Measurements from ENCODE around the gene MSMP. TPM values are rescaled to one million over a fixed set of nuclear protein-coding genes. Genes with fewer than 3 reads are reported as not detected.
A peak's percentile ranks its signal among the peaks of the same experiment; 100 is the strongest.

The MSMP gene
- total RNA-seq (1 to 10 TPM in 1 of 2 experiments, under 1 TPM in 1; 0.88 to 1.7 TPM), polyA plus RNA-seq (1 to 10 TPM in 1 of 3 donors, not detected in 2; 1.3 TPM), total RNA-seq (0 to 0.30 (median 0.04) reads per million in 6 experiments)

- peaks cover 0 to 32% (median 10%) of the 10 kb centered on the region in 3 donors for H3K36me3 Mint-ChIP-seq
- DNase-seq (no peak), ATAC-seq (no peak)
- no peaks in the 10 kb centered on the region for H3K9me3 Mint-ChIP-seq
- H3K4me3 Mint-ChIP-seq = peak within 1 kb of the TSS in 4 of 10 donors; percentile 20 to 95 (median 54)
- H3K27me3 Mint-ChIP-seq = no peaks in the 10 kb centered on the region
- H3K27ac Mint-ChIP-seq = peak within 1 kb of the TSS in 7 of 10 donors; percentile 4 to 99 (median 60)
- H3K4me1 Mint-ChIP-seq = peaks cover 29 to 59% (median 50%) of the 10 kb centered on the region in 4 donors
- POLR2A ChIA-PET = interaction anchor here (3.2 to 4.2 kb wide), 2 partner anchors 23 kb away, joined by 14 to 32 read pairs; partner anchors contain the start of genes CREB3 and TLN1
These were observed at the start of gene MSMP for GRCh38 chr9:35754264-35754663. Gene MSMP, minus strand, starts transcription at chr9:35754276. Its CDS starts 147 bp downstream, at chr9:35754129.

GRCh38 chr9:35801328-35802128 is 47.5 kb upstream of the MSMP start:
- DNase-seq (no peak), ATAC-seq (no peak)
- peak overlapping the region in 2 of 10 donors; percentile 36 to 73 for H3K27ac Mint-ChIP-seq
- no peak overlapping the region for H3K4me3 Mint-ChIP-seq
- peaks cover 0 to 57% (median 4%) of the 10 kb centered on the region in 3 donors for H3K36me3 Mint-ChIP-seq
- H3K4me1 Mint-ChIP-seq = peaks cover 0 to 10% (median 2%) of the 10 kb centered on the region in 4 donors
- POLR2A ChIA-PET = interaction anchor here (1.5 kb wide), 1 partner anchor 10 kb away, joined by 3 read pairs; the partner anchor contains the start of gene SPAG8
- no peaks in the 10 kb centered on the region for H3K27me3 Mint-ChIP-seq
- no peaks in the 10 kb centered on the region for H3K9me3 Mint-ChIP-seq

- H3K36me3 Mint-ChIP-seq = peaks cover 0 to 47% (median 4%) of the 10 kb centered on the region in 3 donors
- H3K27me3 Mint-ChIP-seq = no peaks in the 10 kb centered on the region
- peak overlapping the region in 1 of 10 donors; percentile 64 for H3K27ac Mint-ChIP-seq
- ATAC-seq = no peak
- POLR2A ChIA-PET = interaction anchor here (1.5 kb wide), 1 partner anchor 11 kb away, joined by 3 read pairs; the partner anchor contains the start of gene SPAG8
- no peak overlapping the region for H3K4me3 Mint-ChIP-seq
- H3K4me1 Mint-ChIP-seq = peaks cover 0 to 12% (median 2%) of the 10 kb centered on the region in 4 donors
- no peak for DNase-seq
- no peaks in the 10 kb centered on the region for H3K9me3 Mint-ChIP-seq
These were observed 46.5 kb upstream of the MSMP start for GRCh38 chr9:35800530-35800929.

GRCh38 chr9:35798658-35799374 is 44.7 kb upstream of the MSMP start:
- no peak for DNase-seq
- H3K36me3 Mint-ChIP-seq = peaks cover 0 to 40% (median 4%) of the 10 kb centered on the region in 3 donors
- H3K27ac Mint-ChIP-seq = peak overlapping the region in 2 of 10 donors; percentile 5 to 8
- H3K4me3 Mint-ChIP-seq = no peak overlapping the region
- ATAC-seq = no peak
- POLR2A ChIA-PET = no interaction called here
- no peaks in the 10 kb centered on the region for H3K9me3 Mint-ChIP-seq
- no peaks in the 10 kb centered on the region for H3K27me3 Mint-ChIP-seq
- peaks cover 0 to 17% (median 6%) of the 10 kb centered on the region in 4 donors for H3K4me1 Mint-ChIP-seq

- Mint-ChIP-seq H3K4me3 (no peak overlapping the region), H3K4me1 (peaks cover 0 to 19% (median 6%) of the 10 kb centered on the region in 4 donors), H3K9me3 (no peaks in the 10 kb centered on the region), H3K36me3 (peaks cover 2 to 31% (median 4%) of the 10 kb centered on the region in 3 donors), H3K27ac (peak overlapping the region in 3 of 10 donors; percentile 6 to 44 (median 29)), H3K27me3 (no peaks in the 10 kb centered on the region)
- DNase-seq (no peak), ATAC-seq (no peak)
- POLR2A ChIA-PET = no interaction called here
These were observed 43.4 kb upstream of the MSMP start for GRCh38 chr9:35797311-35798109.

- DNase-seq = no peak
- H3K4me3 Mint-ChIP-seq = no peak overlapping the region
- POLR2A ChIA-PET = no interaction called here
- H3K9me3 Mint-ChIP-seq = no peaks in the 10 kb centered on the region
- H3K4me1 Mint-ChIP-seq = peaks cover 5 to 14% (median 7%) of the 10 kb centered on the region in 4 donors
- H3K27me3 Mint-ChIP-seq = no peaks in the 10 kb centered on the region
- peak overlapping the region in 2 of 10 donors; percentile 12 to 13 for H3K27ac Mint-ChIP-seq
- no peak for ATAC-seq
- peaks cover 0 to 20% (median 2%) of the 10 kb centered on the region in 3 donors for H3K36me3 Mint-ChIP-seq
These were observed 41.6 kb upstream of the MSMP start for GRCh38 chr9:35795695-35796094.

- peaks cover 0 to 15% (median 5%) of the 10 kb centered on the region in 3 donors for H3K36me3 Mint-ChIP-seq
- ATAC-seq = no peak
- no peak overlapping the region for H3K4me3 Mint-ChIP-seq
- peaks cover 11 to 13% (median 13%) of the 10 kb centered on the region in 4 donors for H3K4me1 Mint-ChIP-seq
- no peak for DNase-seq
- peak overlapping the region in 1 of 10 donors; percentile 24 for H3K27ac Mint-ChIP-seq
- POLR2A ChIA-PET = interaction anchor here (0.7 to 1.0 kb wide), 4 partner anchors 12 to 88 kb away, joined by 3 read pairs; partner anchors contain the start of gene SPAG8
- peaks cover 0 to 2% (median 0%) of the 10 kb centered on the region in 5 donors for H3K27me3 Mint-ChIP-seq
- no peaks in the 10 kb centered on the region for H3K9me3 Mint-ChIP-seq
These were observed 39.4 kb upstream of the MSMP start for GRCh38 chr9:35793461-35793860.

GRCh38 chr9:35792826-35793225 is 38.8 kb upstream of the MSMP start:
- Mint-ChIP-seq H3K4me1 (peaks cover 11 to 13% (median 13%) of the 10 kb centered on the region in 4 donors), H3K4me3 (no peak overlapping the region), H3K27ac (peak overlapping the region in 1 of 10 donors; percentile 29), H3K27me3 (peaks cover 0 to 2% (median 0%) of the 10 kb centered on the region in 5 donors), H3K36me3 (peaks cover 0 to 15% (median 5%) of the 10 kb centered on the region in 3 donors), H3K9me3 (no peaks in the 10 kb centered on the region)
- POLR2A ChIA-PET = interaction anchor here (0.6 to 1.0 kb wide), 5 partner anchors 11 to 89 kb away, joined by 3 to 8 read pairs (median 3); partner anchors contain the start of gene SPAG8
- no peak for DNase-seq
- ATAC-seq = no peak

GRCh38 chr9:35792024-35792813 is 38.1 kb upstream of the MSMP start:
- POLR2A ChIA-PET = interaction anchor here (0.6 kb wide), 1 partner anchor 11 kb away, joined by 8 read pairs; no protein-coding TSS in a partner anchor
- DNase-seq (no peak), ATAC-seq (no peak)
- Mint-ChIP-seq H3K27me3 (peaks cover 0 to 2% (median 0%) of the 10 kb centered on the region in 5 donors), H3K27ac (no peak overlapping the region), H3K4me3 (no peak overlapping the region), H3K4me1 (peaks cover 11 to 13% (median 13%) of the 10 kb centered on the region in 4 donors), H3K36me3 (peaks cover 0 to 18% (median 5%) of the 10 kb centered on the region in 3 donors), H3K9me3 (no peaks in the 10 kb centered on the region)

- peaks cover 0 to 2% (median 0%) of the 10 kb centered on the region in 5 donors for H3K27me3 Mint-ChIP-seq
- POLR2A ChIA-PET = no interaction called here
- ATAC-seq = no peak
- H3K4me1 Mint-ChIP-seq = peaks cover 10 to 13% (median 12%) of the 10 kb centered on the region in 4 donors
- no peaks in the 10 kb centered on the region for H3K9me3 Mint-ChIP-seq
- H3K4me3 Mint-ChIP-seq = peak within 1 kb of the TSS in 5 of 10 donors; percentile 2 to 41 (median 19)
- DNase-seq = no peak
- H3K27ac Mint-ChIP-seq = peak within 1 kb of the TSS in 4 of 10 donors; percentile 12 to 41 (median 37)
- H3K36me3 Mint-ChIP-seq = peaks cover 0 to 25% (median 5%) of the 10 kb centered on the region in 3 donors
These were observed 37.3 kb upstream of the MSMP start, which contains the start of gene NPR2 for GRCh38 chr9:35791297-35791921. Gene NPR2, plus strand, starts transcription at chr9:35791591. Its CDS starts 818 bp downstream, at chr9:35792409.

All from naive thymus-derived CD8-positive, alpha-beta T cell (primary cell).